ENCODE data around the gene RILPL1. TPM values are rescaled to one million over a fixed set of nuclear protein-coding genes. Genes with fewer than 3 reads are reported as not detected.

Gene RILPL1
- total RNA-seq, 1 experiment from 2014 or later: 11.5 TPM

Small RNAs within 50 kb of the gene (microRNA-seq; reads per million reads assigned to microRNA genes)
- not detected for gene MIR3908 (ENCODE audit: borderline number of aligned reads, borderline replicate concordance)

Other genes with a start within 250 kb of the RILPL1 start
- 31.9 and 43.1 TPM in 2 replicates for gene SBNO1, start 168.9 kb downstream of the RILPL1 start, total RNA-seq (2021)
- 43.7 and 54.2 TPM in 2 replicates for gene KMT5A, start 149.6 kb downstream of the RILPL1 start, total RNA-seq (2021)
- gene RILPL2, start 97.0 kb downstream of the RILPL1 start, total RNA-seq (2021): 3.6 and 4.3 TPM in 2 replicates
- gene SNRNP35, start 75.6 kb downstream of the RILPL1 start, total RNA-seq (2021): 24.3 and 28.6 TPM in 2 replicates
- 179 and 192 TPM in 2 replicates for gene TMED2, start 50.8 kb upstream of the RILPL1 start, total RNA-seq (2021)
- gene DDX55, start 68.4 kb upstream of the RILPL1 start, total RNA-seq (2021): 17.5 and 19.5 TPM in 2 replicates
- gene EIF2B1, start 100.0 kb upstream of the RILPL1 start, total RNA-seq (2021): 43.8 and 47.3 TPM in 2 replicates
- gene GTF2H3, start 100.1 kb upstream of the RILPL1 start, total RNA-seq (2021): 30.3 and 42.9 TPM in 2 replicates
- 17.1 and 21.9 TPM in 2 replicates for gene TCTN2, start 137.4 kb upstream of the RILPL1 start, total RNA-seq (2021)
- 13.8 and 16.3 TPM in 2 replicates for gene ATP6V0A2, start 178.6 kb upstream of the RILPL1 start, total RNA-seq (2021)
- gene DNAH10, start 228.6 kb upstream of the RILPL1 start, total RNA-seq (2021): not detected in 2 replicates

All from PC-9 (cell line).